K562 (cell line): ENCODE results near the gene MAP4K4. TPM values are rescaled to one million over a fixed set of nuclear protein-coding genes. Genes with fewer than 3 reads are reported as not detected.

Source experiments
- ATAC-seq: fragments of 200-7000 bp; cut with Tn5 transposase; 3 replicates; pipeline ENCODE4 v1.9.1; 2020; ENCODE audit warnings: moderate library complexity
- BruUV-seq: library from RNA; stranded (reverse); fragments of 400-500 nt; replicated peaks from 2 replicates; lab custom pipeline; 2021; lab: Mats Ljungman, UMichigan
- CTCF ChIA-PET: fragments of 300-600 bp; formaldehyde crosslinking; extraction: SDS; loops from one replicate; lab custom pipeline; 2021; ENCODE audit warnings: low intra/inter-chr PET ratio; lab: Yijun Ruan, JAX
- POLR2A ChIA-PET: fragments of 300-600, 350-650 bp; sonication (Branson Sonifier 250); formaldehyde crosslinking; extraction: SDS; loops from one replicate; lab custom pipeline; 2021; ENCODE audit warnings: antibody characterized with exemption, inconsistent platforms; lab: Yijun Ruan, JAX
- DNase-seq, 4 experiments: peaks; one replicate each; pipeline versions ENCODE4 v3.0.0 to v3.0.0-alpha.2; 2011 to 2018; ENCODE audit warnings: low spot score in 3 of 4, mixed read lengths in 3 of 4; ENCODE audit errors: extremely low read depth in 1 of 4
- FAIRE-seq: peaks from 2 replicates; lab custom pipeline; 2011; peaks lifted over from hg19 to GRCh38; lab: Jason Lieb, UNC
- H2AFZ ChIP-seq: 2 replicates; pipeline ENCODE4 v1.6.0; 2011; ENCODE audit warnings: low read depth, low read length, control low read depth, inconsistent platforms
- H3K27ac ChIP-seq: fragments of 200-600 bp; 3 replicates; pipeline ENCODE4 v1.8.0; 2011; ENCODE audit warnings: low read depth, mild to moderate bottlenecking, control low read depth, inconsistent platforms, low read length, moderate library complexity, mixed read lengths; ENCODE audit errors: extremely low read depth
- H3K27me3 ChIP-seq, 2 experiments: fragments of 300-600 bp in 1 of 2; 2 replicates in 1 of 2; 3 replicates in 1 of 2; pipeline versions ENCODE4 v1.6.0 to v1.8.0; 2011; ENCODE audit warnings: inconsistent platforms in 2 of 2, low read length in 2 of 2, mild to moderate bottlenecking in 1 of 2, mixed read lengths in 1 of 2, moderate library complexity in 1 of 2; ENCODE audit not compliant: control insufficient read depth in 2 of 2, insufficient read depth in 2 of 2
- H3K36me3 ChIP-seq: fragments of 300-600 bp; 3 replicates; pipeline ENCODE4 v1.8.0; 2011; ENCODE audit warnings: mild to moderate bottlenecking, low read length, inconsistent platforms; ENCODE audit not compliant: control insufficient read depth, insufficient read depth
- H3K4me1 ChIP-seq, 2 experiments: fragments of 200-600 bp in 1 of 2; replicated peaks in 1 of 2; 2 replicates in 1 of 2; 3 replicates in 1 of 2; pipeline versions ENCODE4 v1.5.1 to v1.8.0; 2011; ENCODE audit warnings: inconsistent platforms in 2 of 2, low read length in 2 of 2, mild to moderate bottlenecking in 1 of 2, mixed read lengths in 1 of 2, moderate library complexity in 1 of 2; ENCODE audit not compliant: control insufficient read depth in 2 of 2, insufficient read depth in 2 of 2
- H3K4me2 ChIP-seq: 2 replicates; pipeline ENCODE4 v1.6.1; 2011; ENCODE audit warnings: low read length, control low read depth, inconsistent platforms, mixed read lengths; ENCODE audit not compliant: insufficient read depth
- H3K4me3 ChIP-seq: fragments of 200-600 bp; sonication (generic), shearing (Covaris generic); 2 replicates; pipeline ENCODE4 v1.5.1; 2016; ENCODE audit warnings: control low read depth, inconsistent platforms
- H3K79me2 ChIP-seq: fragments of 200-600 bp; 3 replicates; pipeline ENCODE4 v1.8.0; 2011; ENCODE audit warnings: low read length, inconsistent platforms; ENCODE audit not compliant: control insufficient read depth, insufficient read depth
- H3K9ac ChIP-seq, 2 experiments: 2 replicates each; pipeline versions ENCODE4 v1.6.0 to v1.6.1; 2011; ENCODE audit warnings: low read depth in 2 of 2, low read length in 2 of 2, control low read depth in 1 of 2, inconsistent platforms in 1 of 2, mild to moderate bottlenecking in 1 of 2, mixed read lengths in 1 of 2; ENCODE audit not compliant: insufficient read depth in 1 of 2
- H3K9me1 ChIP-seq: one replicate; pipeline ENCODE4 v1.6.0; 2011; ENCODE audit warnings: inconsistent platforms, mild to moderate bottlenecking, low read length, moderate library complexity; ENCODE audit not compliant: control insufficient read depth, insufficient read depth
- H3K9me3 ChIP-seq: replicated peaks from 2 replicates; pipeline ENCODE4 v1.5.1; 2011; ENCODE audit warnings: low read depth, low read length, inconsistent platforms; ENCODE audit not compliant: control insufficient read depth, insufficient read depth
- H4K20me1 ChIP-seq: replicated peaks from 2 replicates; pipeline ENCODE4 v1.6.1; 2011; ENCODE audit warnings: low read length, inconsistent platforms, mixed read lengths; ENCODE audit not compliant: control insufficient read depth, insufficient read depth
- AFF4 ChIP-seq: sonication (generic); formaldehyde crosslinking; IDR thresholded peaks from 2 replicates; pipeline ENCODE4 v1.8.0; 2023; ENCODE audit warnings: mild to moderate bottlenecking, missing genetic modification reagents
- DMBX1 ChIP-seq: fragments of 250-450 bp; sonication (Bioruptor Pico); IDR thresholded peaks from 2 replicates; pipeline ENCODE4 v1.8.0; 2022; ENCODE audit warnings: inconsistent platforms, mild to moderate bottlenecking, moderate library complexity, borderline replicate concordance
- E2F8 ChIP-seq: fragments of 450-650 bp; IDR thresholded peaks from 2 replicates; pipeline ENCODE4 v1.7.1; 2018; ENCODE audit warnings: mild to moderate bottlenecking, low read depth; ENCODE audit not compliant: partially characterized antibody
- JUND ChIP-seq, 2 experiments: IDR thresholded peaks; 2 replicates in 1 of 2; 3 replicates in 1 of 2; pipeline ENCODE4 v1.6.1; 2011; ENCODE audit warnings: borderline replicate concordance in 2 of 2, low read depth in 2 of 2, low read length in 2 of 2, improper control_type of control experiment in 1 of 2, missing biosample characterization in 1 of 2, missing genetic modification characterization in 1 of 2, missing genetic modification reagents in 1 of 2
- NFE2 ChIP-seq: IDR thresholded peaks from 2 replicates; pipeline ENCODE4 v1.6.1; 2014; ENCODE audit warnings: antibody characterized with exemption, low read depth
- STAG1 ChIP-seq: sonication (generic); formaldehyde crosslinking; IDR thresholded peaks from 2 replicates; pipeline ENCODE4 v1.5.0; 2020; ENCODE audit warnings: missing genetic modification reagents, borderline replicate concordance
- TAF9B ChIP-seq: fragments of 450-650 bp; IDR thresholded peaks from 2 replicates; pipeline ENCODE4 v1.6.1; 2018; ENCODE audit warnings: mild to moderate bottlenecking; ENCODE audit not compliant: partially characterized antibody
- TCF7 ChIP-seq: sonication (generic); IDR thresholded peaks from 2 replicates; pipeline ENCODE4 v1.6.1; 2016; ENCODE audit warnings: antibody characterized with exemption, borderline replicate concordance
- TRIM28 ChIP-seq: fragments of 450-650 bp; IDR thresholded peaks from 2 replicates; pipeline ENCODE4 v1.6.1; 2017
- ZNF766 ChIP-seq: fragments of 200-800 bp; sonication (Bioruptor generic); conservative IDR thresholded peaks from 2 replicates; pipeline ENCODE4 v1.6.1; 2016; ENCODE audit warnings: missing genetic modification characterization, missing compliant biosample characterization
- ZNF785 ChIP-seq: fragments of 250-450 bp; sonication (Bioruptor Pico); IDR thresholded peaks from 2 replicates; pipeline ENCODE4 v1.4.0; 2020; ENCODE audit warnings: mild to moderate bottlenecking
- WGBS: fragments of 100-300 bp; shearing (Covaris generic); methylation state at CpG from one replicate; pipeline ENCODE4 v1.1.6; 2016; ENCODE audit warnings: low coverage, mixed read lengths; ENCODE audit not compliant: insufficient coverage; ENCODE audit errors: missing lambda C conversion rate; 5-methylcytosine and 5-hydroxymethylcytosine counted together
- in situ Hi-C: fragments of 300-500 bp; cut with MboI; formaldehyde crosslinking; loops from 4 replicates; pipeline ENCODE4 v1.15.0; 2018; ENCODE audit warnings: inconsistent platforms, mixed read lengths
- intact Hi-C: fragments of 100-400 bp; cut with micrococcal nuclease; formaldehyde crosslinking; loops from 2 replicates; pipeline ENCODE4 v1.14.2; 2022
- polyA plus RNA-seq, 8 experiments: library from polyadenylated mRNA; depleted of rRNA in 4 of 8; stranded (reverse) in 5 of 8; unstranded in 3 of 8; fragments of >200 nt; fragmentation: Nextera tagmentation in 2 of 8; fragmentation: Illumina TruSeq in 1 of 8; extraction: Ambion mirVana in 2 of 8; extraction: Trizol in 1 of 8; gene quantifications; 2 replicates each; pipeline versions ENCODE4 v1.2.1 to v1.2.3, GENCODE V29; 2011 to 2014; ENCODE audit warnings: inconsistent platforms in 1 of 8, missing spikeins in 1 of 8
- total RNA-seq, 7 experiments: library from RNA; depleted of rRNA in 6 of 7; stranded (reverse); fragments of >200 nt in 6 of 7; fragmentation: Illumina TruSeq in 2 of 7; extraction: Trizol in 2 of 7; gene quantifications; 2 replicates each; pipeline versions ENCODE4 v1.2.1 to v1.2.3, GENCODE V29; 2011 to 2021; ENCODE audit warnings: low replicate concordance in 1 of 7

The MAP4K4 gene
- total and polyA plus RNA-seq, 9 of the 15 experiments (the other 6 are each of a cell fraction or from before 2014, with no cell fraction given): 7.6 to 76.4 (median 50.6) TPM

- TF ChIP-seq AFF4 (no peak), NFE2 (no peak), STAG1 (no peak), TRIM28 (no peak)
These were observed 121.3 kb downstream of the MAP4K4 start (continued) for GRCh38 chr2:101818531-101819451.

- H3K4me2 ChIP-seq: peak overlapping the region; percentile 12; the same call in 1 of the 2 replicates
- H3K4me1 ChIP-seq: peaks cover 0 to 20% of the 10 kb centered on the region in 2 experiments; a peak in 4 of 5 replicates
- WGBS: 21% methylated on average over 4 of the region's 4 CpGs
- no peak overlapping the region for H2AFZ ChIP-seq
- ChIA-PET CTCF (interaction anchor here (0.6 kb wide), 1 partner anchor 36 kb away, joined by 3 read pairs; no protein-coding TSS in a partner anchor), POLR2A (interaction anchor here (1.0 kb wide), 1 partner anchor 18 kb away, joined by 4 read pairs; no protein-coding TSS in a partner anchor)
- no peak overlapping the region for H3K4me3 ChIP-seq
- DNase-seq (peak in 2 of 4 experiments; percentile 35 to 68), ATAC-seq (peak; percentile 81), FAIRE-seq (peak; percentile 71)
- in situ Hi-C loops: loop anchor here (5.0 to 10.0 kb wide), 2 partner anchors 48 to 406 kb away; no protein-coding TSS in a partner anchor
- no TSS peak for BruUV-seq
- no peaks in the 10 kb centered on the region; the same call in 1 of the 2 replicates for H3K9me3 ChIP-seq
- 0 out of 2 replicates have a peak, but pooled peaks cover 2% of the 10 kb centered on the region for H4K20me1 ChIP-seq
- H3K9ac ChIP-seq: no peak overlapping the region
- H3K27me3 ChIP-seq: no peaks in the 10 kb centered on the region
- no peaks in the 10 kb centered on the region for H3K9me1 ChIP-seq
- H3K79me2 ChIP-seq: peaks cover 70% of the 10 kb centered on the region
- intact Hi-C loops: no loop called here
- H3K27ac ChIP-seq: peak overlapping the region; percentile 36; the same call in 2 of the 3 replicates
- peaks cover 8% of the 10 kb centered on the region; the same call in 2 of the 3 replicates for H3K36me3 ChIP-seq
- TF ChIP-seq DMBX1 (CRISPR knock-in tag): no peak
- TF ChIP-seq ZNF766 (CRISPR knock-in tag): peak; percentile 65; the same call in 1 of the 2 replicates
- 0 out of 2 replicates have a peak, but pooled peaks have one; percentile 9 for TF ChIP-seq JUND (IDR thresholded peaks at IDR 0.05; ENCODE audit: borderline replicate concordance, low read depth, low read length)
- TF ChIP-seq JUND (tag; IDR thresholded peaks at IDR 0.05; ENCODE audit: borderline replicate concordance, low read depth, low read length): no peak
- no peak for TF ChIP-seq ZNF785 (CRISPR knock-in tag)
- TF ChIP-seq E2F8: no peak
- no peak for TF ChIP-seq TAF9B
- TF ChIP-seq TCF7: no peak
These were observed 123.0 kb downstream of the MAP4K4 start for GRCh38 chr2:101820519-101820918.
